GM19238 (cell line): ENCODE results near the gene CCR8.
"Not testable (repeated sequence)": the region's sequence is repeated elsewhere in the genome, so short reads cannot be mapped to it uniquely, and the experiment has no call there.

ENCODE experiments used
- DNase-seq: peaks from one replicate; pipeline ENCODE4 v3.0.0; 2011; ENCODE audit warnings: low spot score; ENCODE audit not compliant: insufficient read length

The CCR8 gene

DNA sequence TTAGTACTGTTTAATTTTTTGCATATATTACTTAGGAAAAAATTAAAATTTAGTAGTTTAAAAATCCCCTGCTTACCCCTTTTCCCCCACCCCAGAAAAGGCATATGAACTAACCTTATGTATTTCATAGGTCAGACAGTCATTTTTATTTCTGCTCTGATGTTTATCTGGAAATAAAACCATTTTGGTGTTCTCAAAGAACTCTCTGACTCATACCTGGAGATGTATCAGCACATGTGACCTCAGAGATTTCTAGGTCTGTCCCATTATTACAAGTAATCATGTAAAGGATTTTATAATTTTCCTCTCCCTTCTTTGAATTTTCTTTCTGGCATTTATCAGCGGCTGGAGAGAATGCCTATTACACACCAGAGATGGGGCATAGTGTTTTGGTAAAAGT lies 14.1 kb upstream of the CCR8 start:
- DNase-seq: no peak

DNA sequence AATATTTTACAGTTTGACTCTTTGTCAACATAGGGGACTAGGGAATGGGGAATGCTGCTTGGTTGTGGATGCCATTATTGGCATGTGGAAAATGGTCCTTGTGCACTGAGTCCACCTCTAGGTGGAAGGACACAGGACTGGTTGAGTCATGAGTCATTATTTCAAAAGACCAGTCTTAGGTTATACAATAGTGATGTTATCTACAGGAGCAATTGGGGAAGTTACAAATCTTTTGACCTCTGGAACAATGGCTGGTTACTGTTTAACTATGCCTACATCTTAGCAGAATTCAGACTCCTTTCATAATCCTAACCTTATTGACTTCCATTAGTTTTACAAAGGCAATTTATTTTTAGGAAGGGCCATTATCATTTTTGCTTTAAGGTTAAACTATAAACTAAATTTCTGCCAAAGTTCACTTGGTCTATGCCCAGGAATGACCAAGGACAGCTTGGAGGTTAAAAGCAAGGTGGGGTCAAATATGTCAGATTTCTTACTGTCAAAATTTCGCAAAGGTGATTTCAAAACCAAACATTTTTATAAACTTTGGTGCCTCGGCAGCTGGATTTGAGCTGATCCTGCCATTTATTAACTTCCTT lies 11.8 kb upstream of the CCR8 start:
- no peak for DNase-seq

DNA sequence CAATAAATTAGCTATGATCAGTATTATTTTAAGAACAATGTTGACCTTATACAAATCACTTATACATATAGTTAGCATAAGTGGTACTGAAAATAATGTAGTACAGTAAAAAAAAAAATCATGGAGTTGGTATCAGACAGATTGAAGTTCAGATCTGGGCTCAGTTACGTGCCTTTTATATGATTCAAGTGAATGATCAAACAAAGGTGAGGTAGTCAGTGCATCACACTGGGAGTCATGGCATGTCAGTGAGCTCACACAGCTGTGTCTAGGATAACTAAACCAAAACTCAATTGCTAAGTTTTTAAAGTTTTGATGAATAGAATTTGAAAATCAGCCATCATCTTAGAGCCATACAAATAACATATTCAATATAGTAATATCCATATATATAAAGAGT lies 11.2 kb upstream of the CCR8 start:
- no peak for DNase-seq

DNA sequence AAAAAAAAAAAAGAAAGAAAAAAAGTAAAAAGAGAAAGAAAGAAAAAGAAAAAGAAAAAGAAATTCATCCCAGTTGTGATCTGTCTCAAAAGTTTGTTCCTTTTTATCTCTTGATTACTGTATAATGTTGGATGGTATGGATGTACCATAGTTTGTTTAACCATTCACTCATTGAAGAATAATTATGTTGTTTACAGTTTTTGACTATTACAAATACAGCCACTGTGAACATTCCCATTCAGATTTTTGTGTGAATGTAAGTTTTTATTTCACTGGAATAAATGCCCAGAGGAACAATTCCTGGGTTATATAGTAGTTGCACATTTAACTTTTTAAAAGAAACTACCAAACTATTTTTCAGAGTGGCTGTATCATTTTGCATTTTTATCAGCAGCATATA lies 10.3 kb upstream of the CCR8 start:
- no peak for DNase-seq

GRCh38 chr3:39321574-39321983 lies 7.9 kb upstream of the CCR8 start:
- DNase-seq: not testable (repeated sequence)

DNA sequence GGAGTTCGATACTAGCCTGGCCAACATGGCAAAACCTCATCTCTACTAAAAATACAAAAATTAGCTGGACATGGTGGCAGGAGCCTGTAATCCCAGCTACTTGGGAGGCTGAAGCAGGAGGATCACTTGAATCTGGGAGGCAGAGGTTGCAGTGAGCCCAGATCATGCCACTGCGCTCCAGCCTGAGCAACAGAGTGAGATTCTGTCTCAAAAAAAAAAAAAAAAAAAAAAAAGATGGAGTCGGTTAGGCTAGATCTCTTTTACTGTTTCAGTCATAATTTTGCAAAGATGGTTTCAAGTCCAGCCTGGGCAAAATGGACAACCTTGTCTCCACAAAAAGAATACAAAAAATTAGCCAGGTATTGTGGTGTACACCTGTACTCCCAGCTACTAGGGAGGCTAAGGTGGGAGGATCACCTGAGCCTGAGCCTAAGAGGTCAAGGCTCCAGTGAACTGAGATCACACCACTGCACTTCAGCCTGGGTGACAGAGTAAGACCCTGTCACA lies 7.2 kb upstream of the CCR8 start:
- not testable (repeated sequence) for DNase-seq

- no peak for DNase-seq
These were observed 6.6 kb upstream of the CCR8 start for GRCh38 chr3:39322936-39323335.

GRCh38 chr3:39323494-39323893 lies 6.0 kb upstream of the CCR8 start:
- no peak for DNase-seq

DNA sequence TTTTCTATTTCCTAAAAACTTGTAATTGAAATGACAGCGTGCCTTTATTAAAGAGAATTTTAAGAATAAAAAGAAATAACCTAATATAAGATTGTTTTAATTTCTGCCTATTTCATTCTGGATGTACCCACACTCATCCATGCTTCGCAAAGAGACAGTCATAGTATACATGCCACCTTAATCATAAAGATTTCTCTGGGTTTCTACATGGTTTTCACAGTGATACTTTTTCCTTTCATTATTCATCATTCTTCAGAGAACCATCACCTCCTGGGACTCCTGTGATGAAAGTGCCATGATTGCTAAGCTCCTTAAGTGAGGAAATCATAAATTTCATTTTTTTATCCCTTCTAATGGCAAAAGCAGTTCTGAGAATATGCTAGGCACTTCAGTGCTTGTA lies 4.3 kb upstream of the CCR8 start:
- no peak for DNase-seq

GRCh38 chr3:39327053-39327745 lies 2.3 kb upstream of the CCR8 start:
- no peak for DNase-seq

DNA sequence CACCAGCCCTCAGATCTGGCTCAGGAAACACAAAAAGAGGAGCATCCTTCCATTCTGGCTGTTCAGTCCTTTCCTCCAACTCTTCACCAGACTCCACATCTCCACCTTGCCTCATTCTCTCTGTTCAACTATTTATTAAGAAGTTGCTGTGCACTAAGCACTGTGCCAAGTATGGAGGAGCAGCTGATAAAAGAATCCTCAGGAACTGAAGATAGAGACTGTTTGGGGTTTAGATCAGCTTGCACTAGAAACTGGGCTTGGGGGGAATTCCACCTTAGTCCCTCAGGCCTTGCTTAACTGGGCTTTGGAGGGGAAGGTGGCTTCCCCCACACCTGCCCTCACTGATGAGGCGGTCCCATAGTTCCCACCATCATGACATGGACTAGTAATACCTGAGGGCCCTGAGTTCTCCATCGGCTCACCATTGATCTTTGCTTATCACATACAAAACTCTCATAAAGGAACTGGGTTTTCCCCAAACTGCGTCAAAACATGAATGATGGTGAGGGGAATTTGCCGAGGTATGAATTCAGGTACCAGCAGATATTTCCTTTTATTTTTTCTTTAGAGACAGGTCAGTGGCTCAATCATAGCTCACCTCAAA lies 1.7 kb upstream of the CCR8 start:
- DNase-seq: peak; percentile 10

DNA sequence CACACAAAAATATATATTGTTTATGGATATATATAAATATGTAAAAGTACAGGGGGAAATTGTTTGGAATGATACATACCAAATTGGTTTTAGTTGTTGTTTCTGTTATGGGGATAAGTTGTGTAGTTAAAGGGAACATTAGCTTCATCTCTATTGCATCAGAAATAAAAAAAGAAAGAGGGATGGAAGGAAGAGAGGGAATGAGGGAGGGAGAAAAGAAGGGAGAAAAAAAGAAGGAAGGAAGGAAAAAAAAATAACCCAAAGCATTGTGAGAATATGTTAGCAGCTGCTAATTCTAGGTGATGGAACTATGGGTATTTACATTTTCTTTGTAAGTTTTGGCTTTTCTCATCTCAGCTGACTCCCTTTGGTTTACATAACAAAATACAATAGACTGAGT lies 1.3 kb downstream of the CCR8 start:
- DNase-seq: no peak

- no peak for DNase-seq
These were observed 3.0 kb downstream of the CCR8 start for GRCh38 chr3:39332525-39332924.

GRCh38 chr3:39333607-39334006 lies 4.1 kb downstream of the CCR8 start:
- no peak for DNase-seq

GRCh38 chr3:39334205-39334604 lies 4.7 kb downstream of the CCR8 start:
- DNase-seq: no peak

- DNase-seq: no peak
These were observed 8.7 kb downstream of the CCR8 start for GRCh38 chr3:39338201-39338600.

DNA sequence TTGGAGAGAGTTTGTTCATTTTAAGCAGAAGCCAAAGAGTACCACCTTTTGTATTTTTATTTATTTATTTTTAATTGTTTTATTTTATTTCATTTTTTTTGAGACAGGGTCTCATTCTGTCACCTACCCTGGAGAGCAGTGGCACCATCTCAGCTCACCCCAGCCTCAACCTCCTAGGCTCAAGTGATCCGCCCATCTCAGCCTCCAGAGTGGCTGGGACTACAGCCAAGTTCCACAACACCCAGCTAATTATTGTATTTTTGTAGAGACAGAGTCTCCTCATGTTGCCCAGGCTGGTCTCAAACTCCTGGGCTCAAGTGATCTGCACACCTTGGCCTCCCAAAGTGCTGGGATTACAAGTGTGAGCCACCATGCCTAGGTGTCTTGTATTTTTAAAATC lies 9.6 kb downstream of the CCR8 start:
- DNase-seq: no peak

DNA sequence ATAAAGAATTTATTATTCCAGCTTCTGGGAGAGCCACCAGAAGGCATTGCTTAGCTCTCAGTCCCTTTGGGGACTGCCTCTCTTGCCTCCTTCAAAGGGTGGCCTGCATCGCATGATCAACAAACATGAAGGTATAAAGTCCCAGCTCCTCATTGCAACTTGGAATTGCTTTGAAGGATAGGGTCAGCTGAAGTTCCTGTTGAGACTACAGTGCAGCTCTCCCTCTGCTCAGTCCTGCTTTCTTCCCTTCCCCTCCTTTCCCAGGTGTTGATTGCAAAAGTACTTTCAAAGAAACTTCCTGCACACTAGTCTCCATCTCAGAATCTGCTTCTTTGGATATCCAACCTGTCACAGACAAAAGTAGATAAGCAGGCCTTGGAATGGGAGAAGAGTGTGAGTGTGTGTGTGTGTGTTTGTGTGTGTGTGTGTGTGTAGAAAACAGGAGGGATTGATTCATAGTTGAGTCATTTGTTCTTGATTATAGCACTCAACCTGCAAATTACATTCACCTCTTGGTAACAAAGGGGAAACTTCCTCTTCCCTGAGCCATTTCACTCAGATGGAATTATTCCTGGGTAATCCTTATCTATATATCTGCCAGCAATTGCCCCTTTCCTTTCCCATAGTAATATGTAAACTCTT lies 13.7 kb downstream of the CCR8 start:
- no peak for DNase-seq

- no peak for DNase-seq
These were observed 14.3 kb downstream of the CCR8 start for GRCh38 chr3:39343760-39344159.

DNA sequence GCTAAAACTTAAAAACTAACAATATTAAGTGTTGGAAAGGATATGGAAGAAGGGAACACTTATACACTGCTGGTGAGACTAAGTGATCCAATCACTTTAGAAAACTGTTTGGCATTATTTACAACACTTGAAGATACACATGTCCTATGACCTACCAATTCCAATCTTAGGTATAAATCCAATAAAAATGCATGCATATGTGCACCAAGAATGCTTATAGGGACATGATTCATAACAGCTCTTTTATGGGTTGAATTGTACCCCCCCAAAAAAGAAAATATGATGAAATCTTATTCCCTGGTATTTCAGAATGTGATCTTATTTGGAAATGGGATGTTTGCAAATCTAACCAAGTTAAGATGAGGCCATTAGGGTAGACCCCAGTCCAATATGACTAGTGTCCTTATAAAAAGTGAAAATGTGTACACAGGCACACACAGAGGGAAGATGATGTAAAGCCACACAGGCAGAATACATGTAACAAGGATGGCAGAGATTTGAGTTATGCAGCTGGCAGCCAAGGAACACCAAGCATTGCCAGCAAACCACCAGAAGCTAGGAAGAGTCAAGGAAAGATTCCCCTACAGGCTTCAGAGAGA lies 15.3 kb downstream of the CCR8 start:
- no peak for DNase-seq

GRCh38 chr3:39346785-39347585 lies 17.5 kb downstream of the CCR8 start:
- DNase-seq: peak; percentile 18
